H1 (cell line): Measurements from ENCODE around the gene DYNLT5. TPM values are rescaled to one million over a fixed set of nuclear protein-coding genes. Genes with fewer than 3 reads are reported as not detected.

Source experiments
- CTCF ChIA-PET: fragments of 300-600 bp; sonication (Branson Sonifier 250); formaldehyde crosslinking; loops from one replicate; lab custom pipeline; 2021; ENCODE audit not compliant: partially characterized antibody; lab: Charles Lee
- POLR2A ChIA-PET: fragments of 300-600 bp; sonication (Branson Sonifier 250); formaldehyde crosslinking; loops from one replicate; lab custom pipeline; 2021; ENCODE audit warnings: inconsistent platforms; ENCODE audit not compliant: partially characterized antibody; lab: Charles Lee
- DNase-seq, 2 experiments: peaks; one replicate each; pipeline versions ENCODE4 v3.0.0 to v3.0.0-alpha.2; 2010 to 2022; ENCODE audit warnings: low spot score in 2 of 2, low read depth in 1 of 2, mixed read lengths in 1 of 2
- FAIRE-seq: peaks from 2 replicates; lab custom pipeline; 2011; peaks lifted over from hg19 to GRCh38; lab: Jason Lieb, UNC
- H2AFZ ChIP-seq: 2 replicates; pipeline ENCODE4 v1.8.1; 2012; ENCODE audit warnings: low read length, inconsistent platforms
- H2AK5ac ChIP-seq: 2 replicates; pipeline ENCODE4 v1.6.1; 2013; ENCODE audit warnings: low read depth, low read length
- H2BK120ac ChIP-seq: replicated peaks from 2 replicates; pipeline ENCODE3; 2013; ENCODE audit warnings: low read depth, low read length, inconsistent platforms
- H2BK12ac ChIP-seq: 2 replicates; pipeline ENCODE4 v1.6.1; 2013; ENCODE audit warnings: low read depth, low read length
- H2BK15ac ChIP-seq: 2 replicates; pipeline ENCODE4 v1.6.1; 2013; ENCODE audit warnings: low read length
- H2BK20ac ChIP-seq: 2 replicates; pipeline ENCODE4 v1.6.1; 2013; ENCODE audit warnings: low read length
- H2BK5ac ChIP-seq: 2 replicates; pipeline ENCODE4 v1.6.1; 2013; ENCODE audit warnings: low read depth, low read length
- H3K14ac ChIP-seq: 2 replicates; pipeline ENCODE4 v1.6.1; 2013; ENCODE audit warnings: inconsistent platforms; ENCODE audit not compliant: insufficient read length
- H3K18ac ChIP-seq: 2 replicates; pipeline ENCODE4 v1.6.1; 2013; ENCODE audit warnings: low read length; ENCODE audit errors: extremely low read depth
- H3K23ac ChIP-seq: 2 replicates; pipeline ENCODE4 v1.6.1; 2013; ENCODE audit warnings: inconsistent platforms; ENCODE audit not compliant: insufficient read length
- H3K23me2 ChIP-seq: 2 replicates; pipeline ENCODE4 v1.6.1; 2013; ENCODE audit warnings: low read depth, low read length
- H3K27ac ChIP-seq: 2 replicates; pipeline ENCODE4 v1.6.1; 2011; ENCODE audit warnings: low read depth, low read length, inconsistent platforms
- H3K27me3 ChIP-seq, 4 experiments: replicated peaks in 1 of 4; 1 replicate in 1 of 4; 2 replicates in 3 of 4; pipeline versions ENCODE4 v1.6.1 to v1.8.1; 2011 to 2013; ENCODE audit warnings: low read length in 3 of 4, mild to moderate bottlenecking in 3 of 4, inconsistent platforms in 2 of 4, mixed read lengths in 2 of 4, moderate library complexity in 1 of 4; ENCODE audit not compliant: control insufficient read depth in 3 of 4, insufficient read depth in 3 of 4; ENCODE audit errors: extremely low read depth in 1 of 4
- H3K36me3 ChIP-seq, 4 experiments: 2 replicates each; pipeline versions ENCODE4 v1.6.1 to v1.8.1; 2011 to 2013; ENCODE audit warnings: mild to moderate bottlenecking in 4 of 4, low read length in 3 of 4, moderate library complexity in 2 of 4, control low read depth in 1 of 4, inconsistent platforms in 1 of 4; ENCODE audit not compliant: insufficient read depth in 4 of 4, control insufficient read depth in 2 of 4
- H3K4ac ChIP-seq: replicated peaks from 2 replicates; pipeline ENCODE3; 2013; ENCODE audit warnings: low read length, low read depth, mixed read lengths, inconsistent platforms; ENCODE audit not compliant: insufficient read length
- H3K4me1 ChIP-seq, 4 experiments: replicated peaks in 1 of 4; 1 replicate in 1 of 4; 2 replicates in 3 of 4; pipeline versions ENCODE4 v1.6.1 to v1.8.1; 2011 to 2013; ENCODE audit warnings: low read length in 3 of 4, inconsistent platforms in 2 of 4, mixed read lengths in 1 of 4; ENCODE audit not compliant: insufficient read depth in 4 of 4, control insufficient read depth in 3 of 4
- H3K4me2 ChIP-seq, 2 experiments: 2 replicates each; pipeline versions ENCODE4 v1.6.1 to v1.8.1; 2011 to 2013; ENCODE audit warnings: low read depth in 2 of 2, low read length in 2 of 2, control low read depth in 1 of 2, inconsistent platforms in 1 of 2, mild to moderate bottlenecking in 1 of 2; ENCODE audit not compliant: insufficient read depth in 1 of 2
- H3K4me3 ChIP-seq, 4 experiments: fragments of 200-600, 300-600 bp in 1 of 4; sonication (generic), shearing (Covaris generic), sonication (Bioruptor Twin) in 1 of 4; 2 replicates each; pipeline versions ENCODE4 v1.5.1 to v1.8.1; 2011 to 2016; ENCODE audit warnings: low read length in 4 of 4, low read depth in 3 of 4, control low read depth in 2 of 4, inconsistent platforms in 2 of 4, mild to moderate bottlenecking in 2 of 4, mixed read lengths in 1 of 4, moderate library complexity in 1 of 4; ENCODE audit not compliant: insufficient read depth in 2 of 4; ENCODE audit errors: extremely low read depth in 1 of 4
- H3K56ac ChIP-seq: replicated peaks from 2 replicates; pipeline ENCODE3; 2013; ENCODE audit warnings: low read depth, mild to moderate bottlenecking, mixed read lengths, low read length, inconsistent platforms; ENCODE audit not compliant: insufficient read length
- H3K79me1 ChIP-seq: 2 replicates; pipeline ENCODE4 v1.6.1; 2013; ENCODE audit warnings: low read depth, low read length, control low read depth
- H3K79me2 ChIP-seq, 2 experiments: 2 replicates each; pipeline versions ENCODE4 v1.6.1 to v1.8.1; 2012 to 2013; ENCODE audit warnings: low read length in 2 of 2, mild to moderate bottlenecking in 2 of 2, inconsistent platforms in 1 of 2; ENCODE audit not compliant: insufficient read depth in 2 of 2, control insufficient read depth in 1 of 2
- H3K9ac ChIP-seq, 4 experiments: replicated peaks in 1 of 4; 1 replicate in 1 of 4; 2 replicates in 3 of 4; pipeline versions ENCODE4 v1.6.1 to v1.8.1; 2011 to 2013; ENCODE audit warnings: low read depth in 3 of 4, low read length in 3 of 4, control low read depth in 2 of 4, mild to moderate bottlenecking in 2 of 4, moderate library complexity in 2 of 4, inconsistent platforms in 1 of 4; ENCODE audit errors: extremely low read depth in 1 of 4
- H3K9me3 ChIP-seq, 2 experiments: 2 replicates each; pipeline versions ENCODE4 v1.6.1 to v1.8.1; 2012 to 2013; ENCODE audit warnings: mild to moderate bottlenecking in 2 of 2, moderate library complexity in 2 of 2, control low read depth in 1 of 2, inconsistent platforms in 1 of 2, low read depth in 1 of 2, low read length in 1 of 2, mixed read lengths in 1 of 2; ENCODE audit not compliant: insufficient read depth in 2 of 2
- H4K20me1 ChIP-seq, 2 experiments: replicated peaks in 1 of 2; 2 replicates each; pipeline versions ENCODE3 to v1.8.1; 2011 to 2013; ENCODE audit warnings: inconsistent platforms in 2 of 2, low read length in 2 of 2, mild to moderate bottlenecking in 1 of 2; ENCODE audit not compliant: insufficient read depth in 2 of 2, control insufficient read depth in 1 of 2
- H4K5ac ChIP-seq: 2 replicates; pipeline ENCODE4 v1.6.1; 2013; ENCODE audit warnings: low read length, low read depth, mixed read lengths, inconsistent platforms; ENCODE audit not compliant: insufficient read length
- H4K8ac ChIP-seq: 2 replicates; pipeline ENCODE4 v1.8.0; 2013; ENCODE audit warnings: mild to moderate bottlenecking, moderate library complexity, low read length, inconsistent platforms; ENCODE audit not compliant: insufficient read depth; ENCODE audit errors: extremely low read depth
- H4K91ac ChIP-seq: replicated peaks from 2 replicates; pipeline ENCODE3; 2013; ENCODE audit warnings: low read length, mixed read lengths, inconsistent platforms; ENCODE audit not compliant: insufficient read length
- ASH2L ChIP-seq: fragments of 200-600, 300-600 bp; sonication (generic); IDR thresholded peaks from one replicate; pipeline ENCODE4 v1.7.1; 2017; ENCODE audit warnings: low read length
- ATF3 ChIP-seq: IDR thresholded peaks from 2 replicates; pipeline ENCODE4 v1.6.1; 2011; ENCODE audit warnings: low read depth, mild to moderate bottlenecking, low read length; ENCODE audit not compliant: insufficient read depth
- BRCA1 ChIP-seq: IDR thresholded peaks from 2 replicates; pipeline ENCODE4 v1.6.1; 2012; ENCODE audit warnings: low read depth, low read length, improper control_type of control experiment
- CREB1 ChIP-seq: IDR thresholded peaks from 2 replicates; pipeline ENCODE4 v1.6.1; 2012; ENCODE audit warnings: inconsistent platforms
- EZH2 ChIP-seq: fragments of 200-600 bp; sonication (generic); IDR thresholded peaks from 2 replicates; pipeline ENCODE4 v1.7.1; 2012; ENCODE audit warnings: low read depth, mild to moderate bottlenecking, moderate library complexity, low read length, inconsistent platforms; ENCODE audit not compliant: severe bottlenecking
- GTF2F1 ChIP-seq: IDR thresholded peaks from 2 replicates; pipeline ENCODE4 v1.6.1; 2012; ENCODE audit warnings: low read depth, low read length, improper control_type of control experiment, borderline replicate concordance
- RBBP5 ChIP-seq: IDR thresholded peaks from 2 replicates; pipeline ENCODE4 v1.7.1; 2012; ENCODE audit warnings: low read depth, mild to moderate bottlenecking, inconsistent platforms, low read length, moderate library complexity, borderline replicate concordance
- RNF2 ChIP-seq: fragments of 200-900, 300-1000 bp; sonication (generic); IDR thresholded peaks from 2 replicates; pipeline ENCODE4 v1.7.1; 2016; ENCODE audit warnings: borderline replicate concordance, low read depth, mild to moderate bottlenecking, antibody characterized with exemption, low read length; ENCODE audit not compliant: poor library complexity, severe bottlenecking; ENCODE audit errors: missing control alignments
- SIRT6 ChIP-seq: IDR thresholded peaks from one replicate; pipeline ENCODE4 v1.7.1; 2012; ENCODE audit warnings: low read length, inconsistent platforms
- SRF ChIP-seq: IDR thresholded peaks from 2 replicates; pipeline ENCODE4 v1.6.1; 2011; ENCODE audit warnings: mild to moderate bottlenecking, low read depth, low read length, moderate library complexity
- TAF7 ChIP-seq: optimal IDR thresholded peaks from 2 replicates; pipeline ENCODE3; 2011; ENCODE audit warnings: low read depth, mild to moderate bottlenecking, inconsistent platforms, low read length, moderate library complexity, borderline replicate concordance
- TCF12 ChIP-seq: IDR thresholded peaks from 2 replicates; pipeline ENCODE4 v1.6.1; 2011; ENCODE audit warnings: low read depth, mild to moderate bottlenecking, low read length
- TEAD4 ChIP-seq: IDR thresholded peaks from 2 replicates; pipeline ENCODE4 v1.6.1; 2012; ENCODE audit warnings: low read depth, low read length, inconsistent platforms, mixed read lengths
- YY1 ChIP-seq: IDR thresholded peaks from 2 replicates; pipeline ENCODE4 v1.6.1; 2011; ENCODE audit warnings: low read depth, mild to moderate bottlenecking, low read length
- WGBS, 2 experiments: shearing (Covaris generic) in 1 of 2; methylation state at CpG; one replicate each; pipeline versions ENCODE4 v1.1.6 to v1.1.7; 2013 to 2015; ENCODE audit warnings: low lambda C conversion rate in 2 of 2, mixed read lengths in 2 of 2, inconsistent platforms in 1 of 2, low coverage in 1 of 2, missing lambda C conversion rate in 1 of 2; ENCODE audit not compliant: insufficient replicate concordance in 2 of 2, insufficient coverage in 1 of 2, insufficient read length in 1 of 2; ENCODE audit errors: extremely low coverage in 1 of 2, missing lambda C conversion rate in 1 of 2; 5-methylcytosine and 5-hydroxymethylcytosine counted together
- polyA plus RNA-seq, 7 experiments: library from polyadenylated mRNA; depleted of rRNA in 3 of 7; stranded (reverse) in 5 of 7; unstranded in 2 of 7; fragments of >200 nt in 5 of 7; fragments of 200-250 nt in 2 of 7; gene quantifications; 1 replicate in 5 of 7; 2 replicates in 1 of 7; 4 replicates in 1 of 7; pipeline versions ENCODE4 v1.2.1 to v1.2.3, GENCODE V29; 2011 to 2013; ENCODE audit warnings: missing spikeins in 2 of 7, mixed read lengths in 2 of 7
- total RNA-seq: library from RNA; stranded (reverse); fragmentation: NEBNext Ultra II Directional; extraction: Animal tissue kit (Norgen Biotek cat#: 25700); gene quantifications from 2 replicates; pipeline ENCODE4 v1.2.1, GENCODE V29; 2021

DYNLT5 gene
- total and polyA plus RNA-seq, 2 of the 8 experiments (the other 6 are each of a cell fraction or from before 2014, with no cell fraction given), result 0.93 to 1.5 TPM

- H2BK5ac ChIP-seq, result no peak overlapping the region
- H3K79me2 ChIP-seq, result no peaks in the 10 kb centered on the region
- H2AK5ac ChIP-seq, result no peak overlapping the region
- no peak overlapping the region for H4K91ac ChIP-seq
- no peak overlapping the region for H2AFZ ChIP-seq
- no peak overlapping the region for H3K4me3 ChIP-seq
- no peak overlapping the region for H3K23ac ChIP-seq
- H3K27me3 ChIP-seq, result no peaks in the 10 kb centered on the region
- no peak overlapping the region for H3K4me2 ChIP-seq
- H3K9ac ChIP-seq, result no peak overlapping the region
- POLR2A ChIA-PET, result no interaction called here
- H3K79me1 ChIP-seq, result no peaks in the 10 kb centered on the region
- H4K8ac ChIP-seq, result no peak overlapping the region
- no peak overlapping the region for H3K27ac ChIP-seq
- no peak overlapping the region for H3K56ac ChIP-seq
- no peak overlapping the region for H2BK15ac ChIP-seq
- H3K23me2 ChIP-seq, result no peaks in the 10 kb centered on the region
- H3K14ac ChIP-seq, result no peak overlapping the region
- no peak overlapping the region for H2BK20ac ChIP-seq
- H4K5ac ChIP-seq, result no peak overlapping the region
- H4K20me1 ChIP-seq, result no peaks in the 10 kb centered on the region
- no peaks in the 10 kb centered on the region for H3K9me3 ChIP-seq
- CTCF ChIA-PET, result interaction anchor here (1.2 kb wide), 1 partner anchor 451 kb away, joined by 3 read pairs; no protein-coding TSS in a partner anchor
- FAIRE-seq, result no peak
- no peak overlapping the region for H3K18ac ChIP-seq
- no peaks in the 10 kb centered on the region for H3K36me3 ChIP-seq
- 80% methylated on average over 1 of the region's 1 CpG; no CpG with 5 or more reads in 1 of the 2 experiments for WGBS, 2 experiments
- no peak overlapping the region for H2BK12ac ChIP-seq
- no peaks in the 10 kb centered on the region for H3K4me1 ChIP-seq
- H3K4ac ChIP-seq, result no peak overlapping the region
- no peak overlapping the region for H2BK120ac ChIP-seq
- no peak for DNase-seq
- no peak for TF ChIP-seq ATF3
- no peak for TF ChIP-seq SRF
- TF ChIP-seq ASH2L, result no peak
- TF ChIP-seq BRCA1, result no peak
- TF ChIP-seq RNF2, result no peak
- TF ChIP-seq GTF2F1, result no peak
- TF ChIP-seq TCF12, result no peak
- no peak for TF ChIP-seq EZH2
- no peak for TF ChIP-seq CREB1
- no peak for TF ChIP-seq YY1
- TF ChIP-seq TAF7, result no peak
- TF ChIP-seq TEAD4, result no peak
- TF ChIP-seq SIRT6, result no peak
- no peak for TF ChIP-seq RBBP5
Observed at GRCh38 chr1:66760506-66760905, 8.2 kb downstream of the DYNLT5 start.
